Gastrocnemius medialis (tissue), 4 donors: ENCODE data around the gene LMBR1. TPM values are rescaled to one million over a fixed set of nuclear protein-coding genes. Genes with fewer than 3 reads are reported as not detected.

Experiments
- ATAC-seq, 2 donors: fragments of 150-250 bp; one replicate each; pipeline ENCODE4 v1.9.1; 2016
- DNase-seq, 2 donors: peaks; one replicate each; pipeline ENCODE4 v3.0.0-alpha.2; 2019
- H3K27ac ChIP-seq, 4 donors: fragments of 200-600 bp; sonication (generic); 1 replicate in 1 of 4; 2 replicates in 3 of 4; pipeline ENCODE4 v1.5.1; 2016 to 2018; ENCODE audit warnings: mild to moderate bottlenecking in 2 of 4, moderate library complexity in 1 of 4
- H3K27me3 ChIP-seq, 3 donors: fragments of 200-600 bp; sonication (generic) in 2 of 3; 1 replicate in 1 of 3; 2 replicates in 2 of 3; pipeline versions ENCODE4 v1.5.1 to v1.6.0; 2016 to 2019; ENCODE audit warnings: mild to moderate bottlenecking in 1 of 3, moderate library complexity in 1 of 3
- H3K36me3 ChIP-seq, 2 donors: fragments of 200-600 bp; sonication (generic) in 1 of 2; one replicate each; pipeline ENCODE4 v1.5.1; 2017 to 2018
- H3K4me1 ChIP-seq, 2 donors: fragments of 200-600 bp; sonication (generic) in 1 of 2; one replicate each; pipeline ENCODE4 v1.5.1; 2016 to 2017; ENCODE audit warnings: mild to moderate bottlenecking in 2 of 2
- H3K4me3 ChIP-seq, 4 donors: fragments of 200-600 bp; sonication (generic) in 3 of 4; 1 replicate in 1 of 4; 2 replicates in 3 of 4; pipeline ENCODE4 v1.5.1; 2016 to 2019; ENCODE audit warnings: mild to moderate bottlenecking in 2 of 4
- H3K9me3 ChIP-seq, 3 donors: fragments of 200-600 bp; sonication (generic) in 2 of 3; 1 replicate in 1 of 3; 2 replicates in 2 of 3; pipeline ENCODE4 v1.5.1; 2016 to 2019
- CTCF ChIP-seq, 5 experiments: fragments of 450-650 bp in 3 of 5; fragments of 200-600 bp in 2 of 5; sonication (generic) in 2 of 5; IDR thresholded peaks in 4 of 5; conservative IDR thresholded peaks in 1 of 5; 1 replicate in 4 of 5; 2 replicates in 1 of 5; pipeline ENCODE4 v1.5.1; 2016 to 2019; ENCODE audit warnings: antibody characterized with exemption in 5 of 5, mild to moderate bottlenecking in 3 of 5, moderate library complexity in 3 of 5
- POLR2A ChIP-seq, 2 donors: fragments of 450-650 bp; IDR thresholded peaks; one replicate each; pipeline ENCODE4 v1.6.1; 2017; ENCODE audit warnings: antibody characterized with exemption in 2 of 2, mild to moderate bottlenecking in 2 of 2, moderate library complexity in 2 of 2
- in situ Hi-C, 4 donors: fragments of 200-750 bp; cut with MboI; loops; one replicate each; pipeline versions ENCODE4 v1.15.0 to v1.8.0; 2017; ENCODE audit warnings: low sequenced_read_pairs in 4 of 4
- intact Hi-C: fragments of 100-400 bp; cut with DNase I; formaldehyde crosslinking; loops from one replicate; pipeline ENCODE4 v1.15.1; 2023; ENCODE audit warnings: low total_unique reads
- total RNA-seq, 4 donors: library from RNA; depleted of rRNA; stranded (reverse); fragments of >200 nt; gene quantifications; one replicate each; pipeline versions ENCODE4 v1.1.0 to v1.2.3, GENCODE V29; 2016

Gene LMBR1
- total RNA-seq, 4 donors from 2014 or later = 27.9 to 87.0 (median 35.3) TPM

GRCh38 chr7:156655251-156655650, 237.7 kb downstream of the LMBR1 start:
- no peak overlapping the region for H3K4me3 ChIP-seq

GRCh38 chr7:156654511-156655234, 238.3 kb downstream of the LMBR1 start:
- Histone ChIP-seq H3K27me3 (peaks cover 6 to 32% (median 9%) of the 10 kb centered on the region in 3 donors), H3K27ac (no peak overlapping the region), H3K4me3 (no peak overlapping the region), H3K4me1 (no peaks in the 10 kb centered on the region), H3K9me3 (no peaks in the 10 kb centered on the region), H3K36me3 (no peaks in the 10 kb centered on the region)
- intact Hi-C loops (no loop called here), in situ Hi-C loops (no loop called here)
- ATAC-seq (no peak), DNase-seq (no peak)
- TF ChIP-seq POLR2A (IDR thresholded peaks at IDR 0.05) (no peak), CTCF (IDR thresholded peaks at IDR 0.05 in 4 of 5, conservative IDR thresholded peaks at IDR 0.05 in 1 of 5) (no peak)

More at GRCh38 chr7:156655251-156655650, 237.7 kb downstream of the LMBR1 start:
- no peak for ATAC-seq
- DNase-seq = no peak
- intact Hi-C loops = no loop called here
- no peaks in the 10 kb centered on the region for H3K36me3 ChIP-seq
- no peak overlapping the region for H3K27ac ChIP-seq
- in situ Hi-C loops = no loop called here
- TF ChIP-seq CTCF (IDR thresholded peaks at IDR 0.05 in 4 of 5, conservative IDR thresholded peaks at IDR 0.05 in 1 of 5) (no peak), POLR2A (IDR thresholded peaks at IDR 0.05) (no peak)
- no peaks in the 10 kb centered on the region for H3K9me3 ChIP-seq
- no peaks in the 10 kb centered on the region for H3K4me1 ChIP-seq
- H3K27me3 ChIP-seq = peaks cover 4 to 28% (median 6%) of the 10 kb centered on the region in 3 donors

GRCh38 chr7:156652886-156653568, 240.0 kb downstream of the LMBR1 start:
- no peak for ATAC-seq
- H3K4me3 ChIP-seq = no peak overlapping the region
- in situ Hi-C loops (no loop called here), intact Hi-C loops (no loop called here)
- H3K36me3 ChIP-seq = no peaks in the 10 kb centered on the region
- H3K9me3 ChIP-seq = no peaks in the 10 kb centered on the region
- TF ChIP-seq POLR2A (IDR thresholded peaks at IDR 0.05) (no peak), CTCF (IDR thresholded peaks at IDR 0.05 in 4 of 5, conservative IDR thresholded peaks at IDR 0.05 in 1 of 5) (no peak)
- no peak overlapping the region for H3K27ac ChIP-seq
- H3K4me1 ChIP-seq = no peaks in the 10 kb centered on the region
- DNase-seq = no peak
- H3K27me3 ChIP-seq = peaks cover 6 to 41% (median 13%) of the 10 kb centered on the region in 3 donors

GRCh38 chr7:156651474-156651873, 241.5 kb downstream of the LMBR1 start:
- no peak for ATAC-seq
- peaks cover 6 to 44% (median 11%) of the 10 kb centered on the region in 3 donors for H3K27me3 ChIP-seq
- H3K4me3 ChIP-seq = no peak overlapping the region
- H3K4me1 ChIP-seq = no peaks in the 10 kb centered on the region
- no peaks in the 10 kb centered on the region for H3K9me3 ChIP-seq
- no peaks in the 10 kb centered on the region for H3K36me3 ChIP-seq
- in situ Hi-C loops = no loop called here
- intact Hi-C loops = no loop called here
- no peak for DNase-seq
- TF ChIP-seq CTCF (IDR thresholded peaks at IDR 0.05 in 4 of 5, conservative IDR thresholded peaks at IDR 0.05 in 1 of 5) = no peak
- no peak overlapping the region for H3K27ac ChIP-seq
